Dermis lymphatic vessel endothelial cell (primary cell): ENCODE results near the gene DGKG. TPM values are rescaled to one million over a fixed set of nuclear protein-coding genes. Genes with fewer than 3 reads are reported as not detected.

Source experiments
- total RNA-seq: library from RNA; depleted of rRNA; stranded (reverse); fragments of >200 nt; gene quantifications from 2 replicates; pipeline ENCODE4 v1.2.1, GENCODE V29; 2014

Gene DGKG
- total RNA-seq: 0.43 and 0.54 TPM in 2 replicates

DNA sequence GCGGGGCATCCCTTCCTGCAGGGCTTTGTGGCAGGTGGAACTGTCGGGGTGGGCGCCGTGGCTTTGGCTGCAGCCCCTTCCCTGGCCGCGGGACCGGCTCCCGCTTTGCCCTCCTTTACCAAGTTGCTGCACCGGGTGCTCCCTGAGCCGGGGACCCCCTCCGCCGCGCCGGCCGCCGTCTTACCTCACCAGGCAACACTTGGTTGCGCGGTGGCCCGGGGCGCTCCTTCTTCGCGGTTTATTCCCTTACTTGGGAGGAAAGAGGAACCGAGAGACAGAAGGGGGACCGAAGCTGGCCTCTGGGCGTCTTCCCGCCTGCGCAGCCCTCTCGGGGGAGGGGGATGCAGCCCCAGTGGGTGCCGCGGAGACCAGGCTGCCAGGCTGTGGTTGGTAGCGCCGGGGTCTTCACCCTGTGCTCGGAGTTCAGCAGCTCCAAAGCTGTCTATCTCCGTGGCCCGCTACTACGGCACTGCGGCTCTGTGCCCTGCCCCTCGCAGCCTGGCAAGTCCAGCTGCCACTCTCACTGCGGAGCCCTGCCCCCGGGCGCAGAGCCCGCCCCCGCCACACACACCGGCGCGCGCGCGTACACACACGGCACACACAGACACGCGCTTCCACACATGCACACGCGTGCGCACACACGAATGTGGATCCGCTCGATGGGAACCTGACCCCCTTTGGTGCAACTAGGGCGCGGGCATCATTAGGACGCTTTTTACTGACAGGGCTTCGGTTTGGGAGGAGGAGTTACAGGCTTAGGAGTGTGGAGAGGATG is at the start of gene DGKG:
Gene DGKG, minus strand, starts transcription at position 473 of the 775 bp plus-strand sequence. CDS start 41,775 bp downstream, outside the sequence.

GRCh38 chr3:186108941-186109865 is 252.8 kb downstream of the DGKG start, which contains the start of gene ETV5:
Gene ETV5, minus strand, starts transcription at chr3:186109089. Its CDS starts 3,221 bp downstream, at chr3:186105868.

Other genes with a start within 250 kb of the DGKG start
- 0.98 and 1.1 TPM in 2 replicates for gene CRYGS, start 182.1 kb upstream of the DGKG start, total RNA-seq
- gene TBCCD1, start 205.1 kb upstream of the DGKG start, total RNA-seq: 15.9 and 19.3 TPM in 2 replicates
- gene DNAJB11, start 208.5 kb upstream of the DGKG start, total RNA-seq: 51.0 and 59.7 TPM in 2 replicates